K562 (cell line): ENCODE data around the gene XPOT. TPM values are rescaled to one million over a fixed set of nuclear protein-coding genes. Genes with fewer than 3 reads are reported as not detected.

ENCODE experiments used
- BMI1 ChIP-seq: fragments of 150-350 bp; IDR thresholded peaks from 2 replicates; pipeline ENCODE4 v1.6.1; 2014; ENCODE audit warnings: low read length
- ETV5 ChIP-seq: sonication (generic); formaldehyde crosslinking; IDR thresholded peaks from 2 replicates; pipeline ENCODE4 v1.4.0; 2020; ENCODE audit warnings: low read depth, mild to moderate bottlenecking, missing genetic modification reagents
- KLF13 ChIP-seq: fragments of 450-650 bp; IDR thresholded peaks from 2 replicates; pipeline ENCODE4 v1.6.1; 2016; ENCODE audit warnings: missing genetic modification characterization, low read depth, mild to moderate bottlenecking, missing compliant biosample characterization, moderate library complexity, borderline replicate concordance
- MBD2 ChIP-seq: sonication (generic); IDR thresholded peaks from 2 replicates; pipeline ENCODE4 v1.6.1; 2016; ENCODE audit warnings: low read depth, borderline replicate concordance
- NONO ChIP-seq, 2 experiments: fragments of 200-400 bp in 1 of 2; fragments of 450-650 bp in 1 of 2; formaldehyde crosslinking in 1 of 2; IDR thresholded peaks; 2 replicates each; pipeline ENCODE4 v1.6.1; 2017; ENCODE audit warnings: low read depth in 2 of 2, mild to moderate bottlenecking in 2 of 2, moderate library complexity in 2 of 2, low read length in 1 of 2
- PTBP1 ChIP-seq: fragments of 200-400 bp; formaldehyde crosslinking; IDR thresholded peaks from 2 replicates; pipeline ENCODE4 v1.6.1; 2017; ENCODE audit warnings: low read depth, low read length
- ZNF436 ChIP-seq: fragments of 250-450, 450-650 bp; sonication (Bioruptor Pico); formaldehyde crosslinking; IDR thresholded peaks from 2 replicates; pipeline ENCODE4 v1.7.0; 2020; ENCODE audit warnings: mild to moderate bottlenecking
- ZNF584 ChIP-seq: fragments of 200-800 bp; sonication (Bioruptor generic); IDR thresholded peaks from 2 replicates; pipeline ENCODE4 v1.6.1; 2016; ENCODE audit warnings: low read depth, mild to moderate bottlenecking, missing genetic modification characterization, missing compliant biosample characterization
- polyA plus RNA-seq, 8 experiments: library from polyadenylated mRNA; depleted of rRNA in 4 of 8; stranded (reverse) in 5 of 8; unstranded in 3 of 8; fragments of >200 nt; fragmentation: Nextera tagmentation in 2 of 8; fragmentation: Illumina TruSeq in 1 of 8; extraction: Ambion mirVana in 2 of 8; extraction: Trizol in 1 of 8; gene quantifications; 2 replicates each; pipeline versions ENCODE4 v1.2.1 to v1.2.3, GENCODE V29; 2011 to 2014; ENCODE audit warnings: inconsistent platforms in 1 of 8, missing spikeins in 1 of 8
- total RNA-seq, 7 experiments: library from RNA; depleted of rRNA in 6 of 7; stranded (reverse); fragments of >200 nt in 6 of 7; fragmentation: Illumina TruSeq in 2 of 7; extraction: Trizol in 2 of 7; gene quantifications; 2 replicates each; pipeline versions ENCODE4 v1.2.1 to v1.2.3, GENCODE V29; 2011 to 2021; ENCODE audit warnings: low replicate concordance in 1 of 7
- TF ChIP-seq, protein P1 (sequence below): fragments of 450-650 bp; IDR thresholded peaks from 2 replicates; pipeline ENCODE4 v1.6.1; 2016; ENCODE audit warnings: mild to moderate bottlenecking, moderate library complexity
- TF ChIP-seq, protein P2 (sequence below): IDR thresholded peaks from 2 replicates; pipeline ENCODE4 v1.6.1; 2011; ENCODE audit warnings: borderline replicate concordance, low read depth, mild to moderate bottlenecking, moderate library complexity, low read length; ENCODE audit not compliant: insufficient read depth, poor library complexity, severe bottlenecking
- TF ChIP-seq, protein P3 (sequence below): fragments of 450-650 bp; conservative IDR thresholded peaks from 2 replicates; pipeline ENCODE4 v1.6.1; 2016; ENCODE audit warnings: missing genetic modification characterization, low read depth, mild to moderate bottlenecking, missing compliant biosample characterization, moderate library complexity

Gene XPOT
- total and polyA plus RNA-seq, 9 of the 15 experiments (the other 6 are each of a cell fraction or from before 2014, with no cell fraction given) = 26.2 to 192 (median 102) TPM

DNA sequence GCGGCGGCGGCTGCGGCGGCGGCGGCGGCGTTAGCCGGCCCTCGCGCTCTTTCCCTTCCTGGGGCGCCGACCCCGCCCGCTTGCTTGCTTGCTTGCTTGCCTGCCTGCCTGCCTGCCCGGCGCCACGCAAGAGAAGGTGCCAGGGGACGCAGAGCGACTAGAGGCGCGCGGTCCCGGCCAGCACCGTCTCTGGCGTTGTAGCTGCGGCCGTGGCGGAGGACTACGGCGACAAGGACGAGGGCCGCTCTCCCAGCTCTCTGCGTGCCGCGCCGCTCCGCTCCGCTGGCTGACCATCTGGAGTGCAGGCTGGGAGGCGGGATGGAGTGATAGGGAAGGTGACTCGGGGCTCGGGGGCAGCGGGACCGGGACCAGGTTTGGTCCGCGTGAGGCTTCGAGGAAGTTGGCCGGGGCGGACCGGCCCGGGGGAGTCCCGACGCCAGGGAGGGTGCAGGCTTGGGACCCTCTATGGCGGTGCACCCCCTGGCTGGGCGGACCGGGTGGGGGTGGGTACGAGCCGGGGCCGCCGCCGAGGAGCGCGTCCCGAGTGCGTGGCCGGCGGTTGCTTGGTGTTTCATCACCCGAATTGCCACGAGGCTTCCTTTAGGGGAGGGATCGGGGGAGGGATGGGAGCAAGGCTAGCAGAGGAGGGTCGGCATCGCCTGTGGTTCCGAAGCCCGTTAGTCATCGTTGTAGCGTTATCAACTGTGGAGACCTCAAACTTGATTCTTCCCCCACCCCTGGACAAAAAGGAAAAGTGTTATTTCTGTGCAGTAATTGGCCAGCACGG is 471 bp downstream of the XPOT start (continued):
- TF ChIP-seq, protein P1, sequence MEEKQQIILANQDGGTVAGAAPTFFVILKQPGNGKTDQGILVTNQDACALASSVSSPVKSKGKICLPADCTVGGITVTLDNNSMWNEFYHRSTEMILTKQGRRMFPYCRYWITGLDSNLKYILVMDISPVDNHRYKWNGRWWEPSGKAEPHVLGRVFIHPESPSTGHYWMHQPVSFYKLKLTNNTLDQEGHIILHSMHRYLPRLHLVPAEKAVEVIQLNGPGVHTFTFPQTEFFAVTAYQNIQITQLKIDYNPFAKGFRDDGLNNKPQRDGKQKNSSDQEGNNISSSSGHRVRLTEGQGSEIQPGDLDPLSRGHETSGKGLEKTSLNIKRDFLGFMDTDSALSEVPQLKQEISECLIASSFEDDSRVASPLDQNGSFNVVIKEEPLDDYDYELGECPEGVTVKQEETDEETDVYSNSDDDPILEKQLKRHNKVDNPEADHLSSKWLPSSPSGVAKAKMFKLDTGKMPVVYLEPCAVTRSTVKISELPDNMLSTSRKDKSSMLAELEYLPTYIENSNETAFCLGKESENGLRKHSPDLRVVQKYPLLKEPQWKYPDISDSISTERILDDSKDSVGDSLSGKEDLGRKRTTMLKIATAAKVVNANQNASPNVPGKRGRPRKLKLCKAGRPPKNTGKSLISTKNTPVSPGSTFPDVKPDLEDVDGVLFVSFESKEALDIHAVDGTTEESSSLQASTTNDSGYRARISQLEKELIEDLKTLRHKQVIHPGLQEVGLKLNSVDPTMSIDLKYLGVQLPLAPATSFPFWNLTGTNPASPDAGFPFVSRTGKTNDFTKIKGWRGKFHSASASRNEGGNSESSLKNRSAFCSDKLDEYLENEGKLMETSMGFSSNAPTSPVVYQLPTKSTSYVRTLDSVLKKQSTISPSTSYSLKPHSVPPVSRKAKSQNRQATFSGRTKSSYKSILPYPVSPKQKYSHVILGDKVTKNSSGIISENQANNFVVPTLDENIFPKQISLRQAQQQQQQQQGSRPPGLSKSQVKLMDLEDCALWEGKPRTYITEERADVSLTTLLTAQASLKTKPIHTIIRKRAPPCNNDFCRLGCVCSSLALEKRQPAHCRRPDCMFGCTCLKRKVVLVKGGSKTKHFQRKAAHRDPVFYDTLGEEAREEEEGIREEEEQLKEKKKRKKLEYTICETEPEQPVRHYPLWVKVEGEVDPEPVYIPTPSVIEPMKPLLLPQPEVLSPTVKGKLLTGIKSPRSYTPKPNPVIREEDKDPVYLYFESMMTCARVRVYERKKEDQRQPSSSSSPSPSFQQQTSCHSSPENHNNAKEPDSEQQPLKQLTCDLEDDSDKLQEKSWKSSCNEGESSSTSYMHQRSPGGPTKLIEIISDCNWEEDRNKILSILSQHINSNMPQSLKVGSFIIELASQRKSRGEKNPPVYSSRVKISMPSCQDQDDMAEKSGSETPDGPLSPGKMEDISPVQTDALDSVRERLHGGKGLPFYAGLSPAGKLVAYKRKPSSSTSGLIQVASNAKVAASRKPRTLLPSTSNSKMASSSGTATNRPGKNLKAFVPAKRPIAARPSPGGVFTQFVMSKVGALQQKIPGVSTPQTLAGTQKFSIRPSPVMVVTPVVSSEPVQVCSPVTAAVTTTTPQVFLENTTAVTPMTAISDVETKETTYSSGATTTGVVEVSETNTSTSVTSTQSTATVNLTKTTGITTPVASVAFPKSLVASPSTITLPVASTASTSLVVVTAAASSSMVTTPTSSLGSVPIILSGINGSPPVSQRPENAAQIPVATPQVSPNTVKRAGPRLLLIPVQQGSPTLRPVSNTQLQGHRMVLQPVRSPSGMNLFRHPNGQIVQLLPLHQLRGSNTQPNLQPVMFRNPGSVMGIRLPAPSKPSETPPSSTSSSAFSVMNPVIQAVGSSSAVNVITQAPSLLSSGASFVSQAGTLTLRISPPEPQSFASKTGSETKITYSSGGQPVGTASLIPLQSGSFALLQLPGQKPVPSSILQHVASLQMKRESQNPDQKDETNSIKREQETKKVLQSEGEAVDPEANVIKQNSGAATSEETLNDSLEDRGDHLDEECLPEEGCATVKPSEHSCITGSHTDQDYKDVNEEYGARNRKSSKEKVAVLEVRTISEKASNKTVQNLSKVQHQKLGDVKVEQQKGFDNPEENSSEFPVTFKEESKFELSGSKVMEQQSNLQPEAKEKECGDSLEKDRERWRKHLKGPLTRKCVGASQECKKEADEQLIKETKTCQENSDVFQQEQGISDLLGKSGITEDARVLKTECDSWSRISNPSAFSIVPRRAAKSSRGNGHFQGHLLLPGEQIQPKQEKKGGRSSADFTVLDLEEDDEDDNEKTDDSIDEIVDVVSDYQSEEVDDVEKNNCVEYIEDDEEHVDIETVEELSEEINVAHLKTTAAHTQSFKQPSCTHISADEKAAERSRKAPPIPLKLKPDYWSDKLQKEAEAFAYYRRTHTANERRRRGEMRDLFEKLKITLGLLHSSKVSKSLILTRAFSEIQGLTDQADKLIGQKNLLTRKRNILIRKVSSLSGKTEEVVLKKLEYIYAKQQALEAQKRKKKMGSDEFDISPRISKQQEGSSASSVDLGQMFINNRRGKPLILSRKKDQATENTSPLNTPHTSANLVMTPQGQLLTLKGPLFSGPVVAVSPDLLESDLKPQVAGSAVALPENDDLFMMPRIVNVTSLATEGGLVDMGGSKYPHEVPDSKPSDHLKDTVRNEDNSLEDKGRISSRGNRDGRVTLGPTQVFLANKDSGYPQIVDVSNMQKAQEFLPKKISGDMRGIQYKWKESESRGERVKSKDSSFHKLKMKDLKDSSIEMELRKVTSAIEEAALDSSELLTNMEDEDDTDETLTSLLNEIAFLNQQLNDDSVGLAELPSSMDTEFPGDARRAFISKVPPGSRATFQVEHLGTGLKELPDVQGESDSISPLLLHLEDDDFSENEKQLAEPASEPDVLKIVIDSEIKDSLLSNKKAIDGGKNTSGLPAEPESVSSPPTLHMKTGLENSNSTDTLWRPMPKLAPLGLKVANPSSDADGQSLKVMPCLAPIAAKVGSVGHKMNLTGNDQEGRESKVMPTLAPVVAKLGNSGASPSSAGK = peak; percentile 46; the same call in 1 of the 2 replicates
- TF ChIP-seq BMI1 (no peak), ZNF584 (CRISPR knock-in tag) (peak; percentile 42; the same call in 1 of the 2 replicates), MBD2 (no peak; the same call in none of the 2 replicates), KLF13 (tag) (no peak), ZNF436 (no peak), ETV5 (CRISPR knock-in tag) (peak; percentile 77; the same call in 1 of the 2 replicates), PTBP1 (no peak), NONO (IDR thresholded peaks at IDR 0.05; ENCODE audit: low read depth in 2 of 2, low read length in 1 of 2) (peak in 1 of 2 experiments; percentile 68; a peak in 2 of 4 replicates)
- TF ChIP-seq, protein P2, sequence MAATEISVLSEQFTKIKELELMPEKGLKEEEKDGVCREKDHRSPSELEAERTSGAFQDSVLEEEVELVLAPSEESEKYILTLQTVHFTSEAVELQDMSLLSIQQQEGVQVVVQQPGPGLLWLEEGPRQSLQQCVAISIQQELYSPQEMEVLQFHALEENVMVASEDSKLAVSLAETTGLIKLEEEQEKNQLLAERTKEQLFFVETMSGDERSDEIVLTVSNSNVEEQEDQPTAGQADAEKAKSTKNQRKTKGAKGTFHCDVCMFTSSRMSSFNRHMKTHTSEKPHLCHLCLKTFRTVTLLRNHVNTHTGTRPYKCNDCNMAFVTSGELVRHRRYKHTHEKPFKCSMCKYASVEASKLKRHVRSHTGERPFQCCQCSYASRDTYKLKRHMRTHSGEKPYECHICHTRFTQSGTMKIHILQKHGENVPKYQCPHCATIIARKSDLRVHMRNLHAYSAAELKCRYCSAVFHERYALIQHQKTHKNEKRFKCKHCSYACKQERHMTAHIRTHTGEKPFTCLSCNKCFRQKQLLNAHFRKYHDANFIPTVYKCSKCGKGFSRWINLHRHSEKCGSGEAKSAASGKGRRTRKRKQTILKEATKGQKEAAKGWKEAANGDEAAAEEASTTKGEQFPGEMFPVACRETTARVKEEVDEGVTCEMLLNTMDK = no peak
- TF ChIP-seq, protein P3, sequence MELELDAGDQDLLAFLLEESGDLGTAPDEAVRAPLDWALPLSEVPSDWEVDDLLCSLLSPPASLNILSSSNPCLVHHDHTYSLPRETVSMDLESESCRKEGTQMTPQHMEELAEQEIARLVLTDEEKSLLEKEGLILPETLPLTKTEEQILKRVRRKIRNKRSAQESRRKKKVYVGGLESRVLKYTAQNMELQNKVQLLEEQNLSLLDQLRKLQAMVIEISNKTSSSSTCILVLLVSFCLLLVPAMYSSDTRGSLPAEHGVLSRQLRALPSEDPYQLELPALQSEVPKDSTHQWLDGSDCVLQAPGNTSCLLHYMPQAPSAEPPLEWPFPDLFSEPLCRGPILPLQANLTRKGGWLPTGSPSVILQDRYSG (tag) = peak; percentile 61; the same call in 1 of the 2 replicates
